ENCODE results near the gene UNC13D. TPM values are rescaled to one million over a fixed set of nuclear protein-coding genes. Genes with fewer than 3 reads are reported as not detected.

The UNC13D gene
- polyA plus RNA-seq (2013, experiment 1 of 2), result 2.1 TPM
- polyA plus RNA-seq (2013, experiment 2 of 2), result 2.4 TPM

DNA sequence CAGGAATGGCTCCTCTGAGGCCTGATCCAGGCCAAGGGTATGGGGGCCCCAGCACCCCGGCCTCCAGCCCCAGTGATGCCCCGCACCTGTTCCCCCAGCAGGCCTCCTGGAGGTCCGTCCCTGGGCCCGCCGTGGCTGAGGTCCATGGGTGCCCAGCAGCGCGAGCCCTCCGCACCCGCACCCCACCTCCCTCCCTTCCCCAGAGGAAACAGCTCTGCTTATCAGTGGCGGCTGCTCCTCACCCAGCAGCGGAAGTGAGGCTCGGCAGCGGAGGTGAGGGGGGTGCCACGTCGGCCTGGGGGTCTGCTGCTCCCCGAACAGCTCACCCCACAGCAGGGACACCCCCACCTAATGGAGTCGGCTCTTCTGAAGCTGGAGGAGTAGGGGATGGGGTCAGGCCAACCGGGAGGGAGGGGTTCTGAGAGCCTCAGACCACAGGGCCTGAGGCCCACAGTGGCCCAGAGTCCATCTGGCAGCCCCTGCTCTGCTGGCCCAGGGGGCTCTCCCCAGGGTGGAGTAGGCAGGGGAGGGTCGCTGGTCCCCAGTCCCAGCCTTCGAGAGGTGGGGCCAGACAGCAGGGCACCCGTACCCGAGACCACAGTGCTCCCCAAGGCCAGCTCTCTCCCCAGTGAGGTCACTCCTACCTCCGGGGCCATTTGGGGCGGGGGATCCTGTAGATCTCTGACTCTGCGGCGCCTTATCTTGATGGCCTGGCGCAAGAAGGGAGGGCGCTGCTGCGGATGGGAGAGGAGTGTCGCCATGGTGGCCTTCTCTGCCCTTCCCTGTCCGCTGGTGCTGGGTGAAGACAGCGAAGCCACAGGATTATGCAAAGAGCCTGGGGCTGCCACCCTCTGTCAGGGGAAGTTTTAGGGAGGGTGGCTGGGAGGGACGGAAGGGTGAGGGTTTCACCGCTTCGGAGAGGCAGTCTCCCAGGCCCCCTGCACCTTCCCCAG is at the start of gene UNC13D:
TSS of gene UNC13D (minus strand) at position 828 of the 953 bp plus-strand sequence. CDS start at position 761, 67 bp downstream.
- Histone ChIP-seq H3K36me3 (ENCODE audit: control insufficient read depth, insufficient read depth, low read length) (peaks cover 6% of the 10 kb centered on the region), H3K4me2 (ENCODE audit: low read length) (no peak within 1 kb of the TSS), H3K56ac (ENCODE audit: low read length) (peak within 1 kb of the TSS; percentile 64), H3K4me1 (ENCODE audit: control insufficient read depth, low read depth, low read length) (peaks cover 7% of the 10 kb centered on the region), H3K18ac (ENCODE audit: low read length) (no peak within 1 kb of the TSS), H4K5ac (ENCODE audit: low read length) (no peak within 1 kb of the TSS), H2BK5ac (ENCODE audit: low read length) (no peak within 1 kb of the TSS), H3K27me3 (ENCODE audit: insufficient read depth, low read length, poor library complexity) (no peaks in the 10 kb centered on the region), H3K79me2 (ENCODE audit: control insufficient read depth, insufficient read depth, low read length) (no peaks in the 10 kb centered on the region), H3K4me3 (ENCODE audit: low read length) (no peak within 1 kb of the TSS), H2BK15ac (replicated peaks; ENCODE audit: low read depth) (no peak within 1 kb of the TSS), H3K4ac (ENCODE audit: low read depth, low read length) (peak within 1 kb of the TSS; percentile 18), H2BK120ac (ENCODE audit: low read depth, low read length) (no peak within 1 kb of the TSS), H3K23ac (ENCODE audit: low read length) (no peak within 1 kb of the TSS), H3K27ac (ENCODE audit: low read depth, low read length) (no peak within 1 kb of the TSS), H2AK5ac (ENCODE audit: low read length) (no peak within 1 kb of the TSS), H4K8ac (ENCODE audit: low read depth, low read length) (no peak within 1 kb of the TSS), H3K79me1 (ENCODE audit: low read length) (no peaks in the 10 kb centered on the region), H3K9ac (ENCODE audit: low read length) (peak within 1 kb of the TSS; percentile 41)
- no peak for DNase-seq
- WGBS (ENCODE audit: extremely low coverage, insufficient coverage, low lambda C conversion rate), result no CpG with 5 or more reads among the region's 35 CpGs

GRCh38 chr17:75893305-75894048 is 49.3 kb upstream of the UNC13D start:
- H3K79me1 ChIP-seq (ENCODE audit: low read length), result peaks cover 14% of the 10 kb centered on the region
- no peak overlapping the region for H3K4me3 ChIP-seq (ENCODE audit: low read length)
- no peak overlapping the region for H4K5ac ChIP-seq (ENCODE audit: low read length)
- H3K36me3 ChIP-seq (ENCODE audit: control insufficient read depth, insufficient read depth, low read length), result peaks cover 3% of the 10 kb centered on the region
- H3K23ac ChIP-seq (ENCODE audit: low read length), result no peak overlapping the region
- H4K8ac ChIP-seq (ENCODE audit: low read depth, low read length), result no peak overlapping the region
- H3K27ac ChIP-seq (ENCODE audit: low read depth, low read length), result no peak overlapping the region
- no peak overlapping the region for H2BK15ac ChIP-seq (replicated peaks; ENCODE audit: low read depth)
- no peak overlapping the region for H3K18ac ChIP-seq (ENCODE audit: low read length)
- no peak overlapping the region for H2BK5ac ChIP-seq (ENCODE audit: low read length)
- no peak for DNase-seq
- WGBS (ENCODE audit: extremely low coverage, insufficient coverage, low lambda C conversion rate), result no CpG with 5 or more reads among the region's 18 CpGs
- no peak overlapping the region for H3K4me2 ChIP-seq (ENCODE audit: low read length)
- peaks cover 5% of the 10 kb centered on the region for H3K4me1 ChIP-seq (ENCODE audit: control insufficient read depth, low read depth, low read length)
- peaks cover 18% of the 10 kb centered on the region for H3K79me2 ChIP-seq (ENCODE audit: control insufficient read depth, insufficient read depth, low read length)
- no peak overlapping the region for H2AK5ac ChIP-seq (ENCODE audit: low read length)
- peak overlapping the region; percentile 4 for H3K9ac ChIP-seq (ENCODE audit: low read length)
- H3K56ac ChIP-seq (ENCODE audit: low read length), result no peak overlapping the region
- no peak overlapping the region for H2BK120ac ChIP-seq (ENCODE audit: low read depth, low read length)
- no peak overlapping the region for H3K4ac ChIP-seq (ENCODE audit: low read depth, low read length)
- no peaks in the 10 kb centered on the region for H3K27me3 ChIP-seq (ENCODE audit: insufficient read depth, low read length, poor library complexity)

DNA sequence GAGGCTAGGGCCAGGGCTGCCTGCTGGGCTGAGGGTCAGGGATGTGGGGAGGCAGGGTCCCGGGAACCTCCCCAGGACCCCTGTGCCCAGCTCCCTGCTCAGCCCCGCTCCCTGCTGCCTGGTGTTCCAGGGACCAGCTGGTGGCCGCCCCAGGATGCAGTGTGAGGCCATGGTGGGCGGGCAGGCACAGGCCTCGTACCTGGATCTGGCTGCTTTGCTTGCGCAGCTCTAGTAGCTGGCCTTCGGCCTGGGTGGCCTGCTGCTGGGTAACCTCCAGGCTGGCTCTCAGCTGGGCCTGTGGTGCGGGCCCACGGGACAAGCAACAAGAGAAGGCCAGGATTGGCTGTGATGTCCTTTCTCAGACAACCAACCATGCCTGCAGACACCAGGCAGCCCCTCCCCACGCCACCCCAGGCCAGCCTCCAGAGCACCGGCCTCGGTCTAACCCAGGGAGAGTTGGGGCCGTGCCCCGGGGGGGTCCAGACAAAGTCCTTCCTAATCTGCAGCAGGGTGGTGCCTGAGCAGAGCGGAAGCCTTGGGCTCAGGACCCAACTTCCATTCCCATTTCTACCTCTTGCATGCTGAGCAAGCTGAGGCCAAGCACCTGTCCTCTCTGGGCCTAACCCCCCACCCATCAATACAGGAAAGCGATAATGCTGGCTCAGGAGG is 48.5 kb upstream of the UNC13D start:
- H3K56ac ChIP-seq (ENCODE audit: low read length), result no peak overlapping the region
- no peaks in the 10 kb centered on the region for H3K27me3 ChIP-seq (ENCODE audit: insufficient read depth, low read length, poor library complexity)
- H3K23ac ChIP-seq (ENCODE audit: low read length), result no peak overlapping the region
- H2BK120ac ChIP-seq (ENCODE audit: low read depth, low read length), result no peak overlapping the region
- peaks cover 3% of the 10 kb centered on the region for H3K36me3 ChIP-seq (ENCODE audit: control insufficient read depth, insufficient read depth, low read length)
- H3K79me2 ChIP-seq (ENCODE audit: control insufficient read depth, insufficient read depth, low read length), result peaks cover 18% of the 10 kb centered on the region
- no peak overlapping the region for H3K4me3 ChIP-seq (ENCODE audit: low read length)
- no CpG with 5 or more reads among the region's 16 CpGs for WGBS (ENCODE audit: extremely low coverage, insufficient coverage, low lambda C conversion rate)
- H3K27ac ChIP-seq (ENCODE audit: low read depth, low read length), result no peak overlapping the region
- no peak overlapping the region for H4K5ac ChIP-seq (ENCODE audit: low read length)
- H2BK15ac ChIP-seq (replicated peaks; ENCODE audit: low read depth), result no peak overlapping the region
- H3K4ac ChIP-seq (ENCODE audit: low read depth, low read length), result no peak overlapping the region
- H3K79me1 ChIP-seq (ENCODE audit: low read length), result peaks cover 14% of the 10 kb centered on the region
- no peak overlapping the region for H2BK5ac ChIP-seq (ENCODE audit: low read length)
- no peak overlapping the region for H3K9ac ChIP-seq (ENCODE audit: low read length)
- no peak overlapping the region for H3K18ac ChIP-seq (ENCODE audit: low read length)
- H4K8ac ChIP-seq (ENCODE audit: low read depth, low read length), result no peak overlapping the region
- DNase-seq, result no peak
- H3K4me1 ChIP-seq (ENCODE audit: control insufficient read depth, low read depth, low read length), result peaks cover 5% of the 10 kb centered on the region
- H3K4me2 ChIP-seq (ENCODE audit: low read length), result no peak overlapping the region
- no peak overlapping the region for H2AK5ac ChIP-seq (ENCODE audit: low read length)

DNA sequence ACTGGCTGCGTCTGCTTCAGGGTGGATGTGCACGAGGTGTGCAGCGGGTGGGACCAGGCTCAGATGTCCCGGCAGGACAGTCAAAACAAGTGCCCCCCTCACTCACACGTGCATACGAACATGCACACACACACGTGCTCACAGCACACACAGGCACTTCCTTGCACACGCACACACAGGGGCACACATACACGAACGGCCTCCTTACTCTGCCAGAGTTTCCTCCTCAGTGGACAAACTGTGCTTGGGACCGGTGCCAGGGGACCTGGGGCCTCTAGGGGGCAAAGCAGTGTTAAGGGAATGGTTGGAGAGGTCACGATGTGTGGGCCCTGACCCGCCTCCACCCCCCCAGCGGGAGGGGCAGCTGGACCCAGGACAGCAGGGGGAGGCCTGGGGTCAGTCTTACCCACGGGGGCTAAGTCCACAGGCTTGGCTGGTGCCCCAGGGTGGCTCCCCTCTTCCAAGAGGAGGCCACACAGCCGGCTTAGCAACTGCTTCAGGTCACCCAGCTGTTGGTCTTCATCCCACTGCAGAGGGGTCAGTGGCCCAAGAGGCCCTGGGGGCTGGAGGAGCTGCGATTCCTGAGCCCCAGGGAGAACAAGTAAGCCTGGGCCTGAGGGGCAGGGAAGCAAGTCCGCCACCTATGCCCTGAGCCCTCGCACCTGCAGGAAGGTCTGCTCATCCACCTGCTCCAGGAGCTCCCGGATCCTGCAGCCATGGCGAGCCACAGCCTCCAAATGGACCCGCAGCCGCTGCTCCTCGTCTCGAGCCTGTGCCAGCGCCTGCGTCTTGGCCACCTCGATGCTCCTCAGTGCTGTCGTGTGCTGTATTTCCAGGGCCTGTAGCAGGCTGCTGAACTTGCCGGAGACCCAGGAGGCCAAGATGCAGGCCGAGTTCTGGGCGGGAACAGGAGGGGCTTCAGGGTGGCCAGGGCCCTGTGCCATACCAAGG is 47.7 kb upstream of the UNC13D start:
- H3K4ac ChIP-seq (ENCODE audit: low read depth, low read length), result no peak overlapping the region
- WGBS (ENCODE audit: extremely low coverage, insufficient coverage, low lambda C conversion rate), result no CpG with 5 or more reads among the region's 32 CpGs
- H3K56ac ChIP-seq (ENCODE audit: low read length), result no peak overlapping the region
- H3K4me3 ChIP-seq (ENCODE audit: low read length), result no peak overlapping the region
- no peak overlapping the region for H2AK5ac ChIP-seq (ENCODE audit: low read length)
- no peak overlapping the region for H3K4me2 ChIP-seq (ENCODE audit: low read length)
- no peak overlapping the region for H2BK5ac ChIP-seq (ENCODE audit: low read length)
- H4K5ac ChIP-seq (ENCODE audit: low read length), result no peak overlapping the region
- H2BK120ac ChIP-seq (ENCODE audit: low read depth, low read length), result no peak overlapping the region
- H2BK15ac ChIP-seq (replicated peaks; ENCODE audit: low read depth), result no peak overlapping the region
- H3K79me1 ChIP-seq (ENCODE audit: low read length), result peaks cover 14% of the 10 kb centered on the region
- H4K8ac ChIP-seq (ENCODE audit: low read depth, low read length), result no peak overlapping the region
- peaks cover 3% of the 10 kb centered on the region for H3K36me3 ChIP-seq (ENCODE audit: control insufficient read depth, insufficient read depth, low read length)
- H3K27me3 ChIP-seq (ENCODE audit: insufficient read depth, low read length, poor library complexity), result no peaks in the 10 kb centered on the region
- H3K9ac ChIP-seq (ENCODE audit: low read length), result no peak overlapping the region
- no peak overlapping the region for H3K27ac ChIP-seq (ENCODE audit: low read depth, low read length)
- H3K79me2 ChIP-seq (ENCODE audit: control insufficient read depth, insufficient read depth, low read length), result peaks cover 18% of the 10 kb centered on the region
- DNase-seq, result no peak
- peaks cover 5% of the 10 kb centered on the region for H3K4me1 ChIP-seq (ENCODE audit: control insufficient read depth, low read depth, low read length)
- H3K23ac ChIP-seq (ENCODE audit: low read length), result no peak overlapping the region
- no peak overlapping the region for H3K18ac ChIP-seq (ENCODE audit: low read length)

- Histone ChIP-seq H2BK120ac (ENCODE audit: low read depth, low read length) (no peak overlapping the region), H3K4ac (ENCODE audit: low read depth, low read length) (no peak overlapping the region), H2BK5ac (ENCODE audit: low read length) (no peak overlapping the region), H3K79me1 (ENCODE audit: low read length) (peaks cover 14% of the 10 kb centered on the region), H3K18ac (ENCODE audit: low read length) (no peak overlapping the region), H4K8ac (ENCODE audit: low read depth, low read length) (no peak overlapping the region), H3K9ac (ENCODE audit: low read length) (no peak overlapping the region), H2BK15ac (replicated peaks; ENCODE audit: low read depth) (no peak overlapping the region), H3K23ac (ENCODE audit: low read length) (no peak overlapping the region), H3K56ac (ENCODE audit: low read length) (no peak overlapping the region), H2AK5ac (ENCODE audit: low read length) (no peak overlapping the region), H3K36me3 (ENCODE audit: control insufficient read depth, insufficient read depth, low read length) (peaks cover 3% of the 10 kb centered on the region), H3K27ac (ENCODE audit: low read depth, low read length) (no peak overlapping the region), H3K27me3 (ENCODE audit: insufficient read depth, low read length, poor library complexity) (no peaks in the 10 kb centered on the region), H3K79me2 (ENCODE audit: control insufficient read depth, insufficient read depth, low read length) (peaks cover 18% of the 10 kb centered on the region), H4K5ac (ENCODE audit: low read length) (no peak overlapping the region), H3K4me2 (ENCODE audit: low read length) (no peak overlapping the region), H3K4me1 (ENCODE audit: control insufficient read depth, low read depth, low read length) (peaks cover 5% of the 10 kb centered on the region), H3K4me3 (ENCODE audit: low read length) (no peak overlapping the region)
- WGBS (ENCODE audit: extremely low coverage, insufficient coverage, low lambda C conversion rate), result no CpG with 5 or more reads among the region's 31 CpGs
- DNase-seq, result no peak
Measured at GRCh38 chr17:75891022-75891604, 46.9 kb upstream of the UNC13D start.

All from mesendoderm (in vitro differentiated cells).